Effector memory CD4-positive, alpha-beta T cell (primary cell): ENCODE results near the gene PANK4.
"Not testable (repeated sequence)": the region's sequence is repeated elsewhere in the genome, so short reads cannot be mapped to it uniquely, and the experiment has no call there.

ENCODE experiments used
- DNase-seq, 3 donors: peaks; one replicate each; pipeline ENCODE4 v3.0.0-alpha.2; 2020
- H3K27ac ChIP-seq: 2 replicates; pipeline ENCODE4 v1.7.0; 2013; ENCODE audit warnings: mild to moderate bottlenecking, low read length, moderate library complexity; ENCODE audit not compliant: insufficient read depth, poor library complexity, severe bottlenecking
- H3K27me3 ChIP-seq: replicated peaks from 2 replicates; pipeline ENCODE4 v1.7.0; 2013; ENCODE audit warnings: mild to moderate bottlenecking, low read length; ENCODE audit not compliant: insufficient read depth, control insufficient read depth, poor library complexity, severe bottlenecking
- H3K36me3 ChIP-seq: 2 replicates; pipeline ENCODE4 v1.7.0; 2013; ENCODE audit warnings: mild to moderate bottlenecking, low read length, moderate library complexity; ENCODE audit not compliant: control insufficient read depth, insufficient read depth
- H3K4me1 ChIP-seq: 2 replicates; pipeline ENCODE4 v1.7.0; 2013; ENCODE audit warnings: low read length, mild to moderate bottlenecking; ENCODE audit not compliant: control insufficient read depth, insufficient read depth, poor library complexity, severe bottlenecking
- H3K4me3 ChIP-seq: 2 replicates; pipeline ENCODE4 v1.7.0; 2013; ENCODE audit warnings: low read length, low read depth, mild to moderate bottlenecking; ENCODE audit not compliant: insufficient read depth, poor library complexity, severe bottlenecking
- H3K9me3 ChIP-seq: 2 replicates; pipeline ENCODE4 v1.7.0; 2013; ENCODE audit warnings: mild to moderate bottlenecking, low read length, moderate library complexity; ENCODE audit not compliant: control insufficient read depth

The PANK4 gene

GRCh38 chr1:2558861-2559260 lies 32.5 kb upstream of the PANK4 start:
- no peaks in the 10 kb centered on the region for H3K27me3 ChIP-seq
- H3K4me1 ChIP-seq, result peaks cover 43% of the 10 kb centered on the region
- DNase-seq, result no peak
- H3K27ac ChIP-seq, result peak overlapping the region; percentile 35
- no peak overlapping the region for H3K4me3 ChIP-seq
- H3K9me3 ChIP-seq, result no peaks in the 10 kb centered on the region
- peaks cover 50% of the 10 kb centered on the region for H3K36me3 ChIP-seq

- DNase-seq, result no peak
- Histone ChIP-seq H3K4me1 (peaks cover 43% of the 10 kb centered on the region), H3K9me3 (no peaks in the 10 kb centered on the region), H3K36me3 (peaks cover 46% of the 10 kb centered on the region), H3K27ac (peak overlapping the region; percentile 35), H3K4me3 (no peak overlapping the region), H3K27me3 (no peaks in the 10 kb centered on the region)
These were observed 32.0 kb upstream of the PANK4 start for GRCh38 chr1:2558420-2558819.

- Histone ChIP-seq H3K9me3 (no peaks in the 10 kb centered on the region), H3K36me3 (peaks cover 40% of the 10 kb centered on the region), H3K27ac (peak overlapping the region; percentile 97), H3K4me3 (peak overlapping the region; percentile 90), H3K27me3 (no peaks in the 10 kb centered on the region), H3K4me1 (peaks cover 43% of the 10 kb centered on the region)
- DNase-seq, result no peak
These were observed 31.3 kb upstream of the PANK4 start for GRCh38 chr1:2557482-2558400.

GRCh38 chr1:2556678-2557481 lies 30.5 kb upstream of the PANK4 start:
- Histone ChIP-seq H3K36me3 (peaks cover 32% of the 10 kb centered on the region), H3K4me1 (peaks cover 43% of the 10 kb centered on the region), H3K27me3 (no peaks in the 10 kb centered on the region), H3K27ac (peak overlapping the region; percentile 97), H3K9me3 (no peaks in the 10 kb centered on the region), H3K4me3 (peak overlapping the region; percentile 90)
- DNase-seq, result peak in 2 of 3 donors; percentile 29 to 31

- peak within 1 kb of the TSS; percentile 90 for H3K4me3 ChIP-seq
- no peaks in the 10 kb centered on the region for H3K27me3 ChIP-seq
- peak within 1 kb of the TSS; percentile 97 for H3K27ac ChIP-seq
- H3K4me1 ChIP-seq, result peaks cover 43% of the 10 kb centered on the region
- peak; percentile 57 to 62 (median 59) for DNase-seq
- H3K36me3 ChIP-seq, result peaks cover 26% of the 10 kb centered on the region
- H3K9me3 ChIP-seq, result no peaks in the 10 kb centered on the region
These were observed 29.9 kb upstream of the PANK4 start, which contains the start of gene TNFRSF14 for GRCh38 chr1:2556277-2556677. Gene TNFRSF14 (plus strand): TSS chr1:2556371. CDS start chr1:2556665, 294 bp downstream.

GRCh38 chr1:2555634-2556276 lies 29.4 kb upstream of the PANK4 start:
- Histone ChIP-seq H3K27me3 (no peaks in the 10 kb centered on the region), H3K9me3 (no peaks in the 10 kb centered on the region), H3K4me3 (peak overlapping the region; percentile 90), H3K36me3 (peaks cover 22% of the 10 kb centered on the region), H3K27ac (peak overlapping the region; percentile 97), H3K4me1 (peaks cover 43% of the 10 kb centered on the region)
- peak; percentile 63 to 76 (median 72) for DNase-seq

GRCh38 chr1:2554621-2555387 lies 28.4 kb upstream of the PANK4 start:
- H3K4me3 ChIP-seq, result no peak overlapping the region

GRCh38 chr1:2553871-2554620 lies 27.6 kb upstream of the PANK4 start:
- Histone ChIP-seq H3K27me3 (no peaks in the 10 kb centered on the region), H3K4me3 (no peak overlapping the region), H3K36me3 (peaks cover 9% of the 10 kb centered on the region), H3K9me3 (no peaks in the 10 kb centered on the region), H3K27ac (no peak overlapping the region), H3K4me1 (peaks cover 48% of the 10 kb centered on the region)
- no peak for DNase-seq

More at GRCh38 chr1:2554621-2555387, 28.4 kb upstream of the PANK4 start:
- Histone ChIP-seq H3K36me3 (peaks cover 13% of the 10 kb centered on the region), H3K9me3 (no peaks in the 10 kb centered on the region), H3K4me1 (peaks cover 43% of the 10 kb centered on the region), H3K27me3 (no peaks in the 10 kb centered on the region), H3K27ac (peak overlapping the region; percentile 97)
- no peak for DNase-seq

- H3K27ac ChIP-seq, H3K27me3 ChIP-seq, H3K4me3 ChIP-seq, H3K36me3 ChIP-seq, DNase-seq, H3K9me3 ChIP-seq: not testable (repeated sequence)
- peaks cover 47% of the 10 kb centered on the region for H3K4me1 ChIP-seq
These were observed 26.7 kb upstream of the PANK4 start for GRCh38 chr1:2553076-2553475.
